K562 (cell line): ENCODE measurements around the gene CORIN. TPM values are rescaled to one million over a fixed set of nuclear protein-coding genes. Genes with fewer than 3 reads are reported as not detected.

ENCODE experiments used
- ATAC-seq: fragments of 200-7000 bp; cut with Tn5 transposase; 3 replicates; pipeline ENCODE4 v1.9.1; 2020; ENCODE audit warnings: moderate library complexity
- BruUV-seq: library from RNA; stranded (reverse); fragments of 400-500 nt; replicated peaks from 2 replicates; lab custom pipeline; 2021; lab: Mats Ljungman, UMichigan
- CTCF ChIA-PET: fragments of 300-600 bp; formaldehyde crosslinking; extraction: SDS; loops from one replicate; lab custom pipeline; 2021; ENCODE audit warnings: low intra/inter-chr PET ratio; lab: Yijun Ruan, JAX
- POLR2A ChIA-PET: fragments of 300-600, 350-650 bp; sonication (Branson Sonifier 250); formaldehyde crosslinking; extraction: SDS; loops from one replicate; lab custom pipeline; 2021; ENCODE audit warnings: antibody characterized with exemption, inconsistent platforms; lab: Yijun Ruan, JAX
- DNase-seq, 4 experiments: peaks; one replicate each; pipeline versions ENCODE4 v3.0.0 to v3.0.0-alpha.2; 2011 to 2018; ENCODE audit warnings: low spot score in 3 of 4, mixed read lengths in 3 of 4; ENCODE audit errors: extremely low read depth in 1 of 4
- FAIRE-seq: peaks from 2 replicates; lab custom pipeline; 2011; peaks lifted over from hg19 to GRCh38; lab: Jason Lieb, UNC
- H2AFZ ChIP-seq: 2 replicates; pipeline ENCODE4 v1.6.0; 2011; ENCODE audit warnings: low read depth, low read length, control low read depth, inconsistent platforms
- H3K27ac ChIP-seq: fragments of 200-600 bp; 3 replicates; pipeline ENCODE4 v1.8.0; 2011; ENCODE audit warnings: low read depth, mild to moderate bottlenecking, control low read depth, inconsistent platforms, low read length, moderate library complexity, mixed read lengths; ENCODE audit errors: extremely low read depth
- H3K27me3 ChIP-seq, 2 experiments: fragments of 300-600 bp in 1 of 2; 2 replicates in 1 of 2; 3 replicates in 1 of 2; pipeline versions ENCODE4 v1.6.0 to v1.8.0; 2011; ENCODE audit warnings: inconsistent platforms in 2 of 2, low read length in 2 of 2, mild to moderate bottlenecking in 1 of 2, mixed read lengths in 1 of 2, moderate library complexity in 1 of 2; ENCODE audit not compliant: control insufficient read depth in 2 of 2, insufficient read depth in 2 of 2
- H3K36me3 ChIP-seq: fragments of 300-600 bp; 3 replicates; pipeline ENCODE4 v1.8.0; 2011; ENCODE audit warnings: mild to moderate bottlenecking, low read length, inconsistent platforms; ENCODE audit not compliant: control insufficient read depth, insufficient read depth
- H3K4me1 ChIP-seq, 2 experiments: fragments of 200-600 bp in 1 of 2; replicated peaks in 1 of 2; 2 replicates in 1 of 2; 3 replicates in 1 of 2; pipeline versions ENCODE4 v1.5.1 to v1.8.0; 2011; ENCODE audit warnings: inconsistent platforms in 2 of 2, low read length in 2 of 2, mild to moderate bottlenecking in 1 of 2, mixed read lengths in 1 of 2, moderate library complexity in 1 of 2; ENCODE audit not compliant: control insufficient read depth in 2 of 2, insufficient read depth in 2 of 2
- H3K4me2 ChIP-seq: 2 replicates; pipeline ENCODE4 v1.6.1; 2011; ENCODE audit warnings: low read length, control low read depth, inconsistent platforms, mixed read lengths; ENCODE audit not compliant: insufficient read depth
- H3K4me3 ChIP-seq: fragments of 200-600 bp; sonication (generic), shearing (Covaris generic); 2 replicates; pipeline ENCODE4 v1.5.1; 2016; ENCODE audit warnings: control low read depth, inconsistent platforms
- H3K79me2 ChIP-seq: fragments of 200-600 bp; 3 replicates; pipeline ENCODE4 v1.8.0; 2011; ENCODE audit warnings: low read length, inconsistent platforms; ENCODE audit not compliant: control insufficient read depth, insufficient read depth
- H3K9ac ChIP-seq, 2 experiments: 2 replicates each; pipeline versions ENCODE4 v1.6.0 to v1.6.1; 2011; ENCODE audit warnings: low read depth in 2 of 2, low read length in 2 of 2, control low read depth in 1 of 2, inconsistent platforms in 1 of 2, mild to moderate bottlenecking in 1 of 2, mixed read lengths in 1 of 2; ENCODE audit not compliant: insufficient read depth in 1 of 2
- H3K9me1 ChIP-seq: one replicate; pipeline ENCODE4 v1.6.0; 2011; ENCODE audit warnings: inconsistent platforms, mild to moderate bottlenecking, low read length, moderate library complexity; ENCODE audit not compliant: control insufficient read depth, insufficient read depth
- H3K9me3 ChIP-seq: replicated peaks from 2 replicates; pipeline ENCODE4 v1.5.1; 2011; ENCODE audit warnings: low read depth, low read length, inconsistent platforms; ENCODE audit not compliant: control insufficient read depth, insufficient read depth
- H4K20me1 ChIP-seq: replicated peaks from 2 replicates; pipeline ENCODE4 v1.6.1; 2011; ENCODE audit warnings: low read length, inconsistent platforms, mixed read lengths; ENCODE audit not compliant: control insufficient read depth, insufficient read depth
- ATF1 ChIP-seq, 2 experiments: fragments of 450-650 bp in 1 of 2; IDR thresholded peaks; 2 replicates each; pipeline ENCODE4 v1.6.1; 2016; ENCODE audit warnings: missing compliant biosample characterization in 1 of 2, missing genetic modification characterization in 1 of 2
- HNRNPK ChIP-seq: fragments of 200-400 bp; formaldehyde crosslinking; IDR thresholded peaks from one replicate; pipeline ENCODE4 v1.6.1; 2018; ENCODE audit warnings: mild to moderate bottlenecking, low read depth, low read length; ENCODE audit not compliant: poor library complexity, severe bottlenecking
- JUND ChIP-seq, 2 experiments: IDR thresholded peaks; 2 replicates in 1 of 2; 3 replicates in 1 of 2; pipeline ENCODE4 v1.6.1; 2011; ENCODE audit warnings: borderline replicate concordance in 2 of 2, low read depth in 2 of 2, low read length in 2 of 2, improper control_type of control experiment in 1 of 2, missing biosample characterization in 1 of 2, missing genetic modification characterization in 1 of 2, missing genetic modification reagents in 1 of 2
- KLF16 ChIP-seq: IDR thresholded peaks from 2 replicates; pipeline ENCODE4 v1.6.1; 2016; ENCODE audit warnings: antibody characterized with exemption
- LCOR ChIP-seq: sonication (generic); formaldehyde crosslinking; IDR thresholded peaks from 2 replicates; pipeline ENCODE4 v1.8.0; 2022; ENCODE audit warnings: mild to moderate bottlenecking, missing genetic modification reagents
- NCOA4 ChIP-seq: fragments of 450-650 bp; IDR thresholded peaks from 2 replicates; pipeline ENCODE4 v1.6.1; 2018; ENCODE audit warnings: mild to moderate bottlenecking; ENCODE audit not compliant: partially characterized antibody
- ZC3H11A ChIP-seq: IDR thresholded peaks from 2 replicates; pipeline ENCODE4 v1.6.1; 2012; ENCODE audit warnings: low read depth, low read length, improper control_type of control experiment
- ZNF253 ChIP-seq: fragments of 250-450 bp; sonication (Bioruptor Pico); conservative IDR thresholded peaks from 2 replicates; pipeline ENCODE4 v1.6.1; 2021; ENCODE audit warnings: mild to moderate bottlenecking
- ZNF408 ChIP-seq: fragments of 250-450 bp; sonication (Bioruptor Pico); IDR thresholded peaks from 2 replicates; pipeline ENCODE4 v1.4.0; 2020; ENCODE audit warnings: low read depth, mild to moderate bottlenecking, moderate library complexity
- WGBS: fragments of 100-300 bp; shearing (Covaris generic); methylation state at CpG from one replicate; pipeline ENCODE4 v1.1.6; 2016; ENCODE audit warnings: low coverage, mixed read lengths; ENCODE audit not compliant: insufficient coverage; ENCODE audit errors: missing lambda C conversion rate; 5-methylcytosine and 5-hydroxymethylcytosine counted together
- in situ Hi-C: fragments of 300-500 bp; cut with MboI; formaldehyde crosslinking; loops from 4 replicates; pipeline ENCODE4 v1.15.0; 2018; ENCODE audit warnings: inconsistent platforms, mixed read lengths
- intact Hi-C: fragments of 100-400 bp; cut with micrococcal nuclease; formaldehyde crosslinking; loops from 2 replicates; pipeline ENCODE4 v1.14.2; 2022
- polyA plus RNA-seq, 8 experiments: library from polyadenylated mRNA; depleted of rRNA in 4 of 8; stranded (reverse) in 5 of 8; unstranded in 3 of 8; fragments of >200 nt; fragmentation: Nextera tagmentation in 2 of 8; fragmentation: Illumina TruSeq in 1 of 8; extraction: Ambion mirVana in 2 of 8; extraction: Trizol in 1 of 8; gene quantifications; 2 replicates each; pipeline versions ENCODE4 v1.2.1 to v1.2.3, GENCODE V29; 2011 to 2014; ENCODE audit warnings: inconsistent platforms in 1 of 8, missing spikeins in 1 of 8
- total RNA-seq, 7 experiments: library from RNA; depleted of rRNA in 6 of 7; stranded (reverse); fragments of >200 nt in 6 of 7; fragmentation: Illumina TruSeq in 2 of 7; extraction: Trizol in 2 of 7; gene quantifications; 2 replicates each; pipeline versions ENCODE4 v1.2.1 to v1.2.3, GENCODE V29; 2011 to 2021; ENCODE audit warnings: low replicate concordance in 1 of 7
- TF ChIP-seq, protein P1 (sequence below): fragments of 250-450 bp; sonication (Bioruptor Pico); IDR thresholded peaks from 2 replicates; pipeline ENCODE4 v1.4.0; 2020

CORIN gene
- total and polyA plus RNA-seq, 9 of the 15 experiments (the other 6 are each of a cell fraction or from before 2014, with no cell fraction given) = 0.04 to 0.31 (median 0.08) TPM; not detected in 4

DNA sequence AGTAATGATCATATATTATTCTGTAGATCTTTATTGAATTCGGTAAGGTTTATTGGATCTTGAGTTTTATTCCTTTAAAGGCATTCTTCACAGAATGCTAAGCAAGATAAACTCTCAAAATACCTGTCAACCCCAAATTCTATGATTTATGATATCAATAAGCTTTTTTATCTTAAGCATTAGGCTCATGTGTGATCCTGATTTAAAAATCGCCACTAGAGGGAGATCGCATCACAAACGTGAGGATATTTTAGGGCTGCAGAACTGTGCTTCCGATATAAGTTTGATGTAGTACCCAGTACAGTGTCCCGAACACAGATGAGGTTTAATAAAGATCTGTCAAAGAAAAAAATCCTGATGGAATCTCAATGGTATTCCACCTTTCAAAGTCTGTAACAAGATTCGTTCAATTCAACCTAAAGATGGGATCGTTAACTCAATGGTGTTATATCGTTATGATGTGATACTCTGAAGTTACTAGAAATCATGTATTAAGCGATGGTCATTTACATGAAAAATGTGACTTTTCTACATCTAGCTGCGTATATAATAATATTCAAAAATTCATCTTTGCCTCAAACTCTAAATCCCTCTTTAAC is 169.0 kb downstream of the CORIN start:
- H3K4me3 ChIP-seq = no peak overlapping the region
- intact Hi-C loops (loop anchor here (1.0 kb wide), 1 partner anchor 264 kb away; no protein-coding TSS in a partner anchor), in situ Hi-C loops (no loop called here)
- no peak overlapping the region for H3K27ac ChIP-seq
- H3K36me3 ChIP-seq = no peaks in the 10 kb centered on the region
- BruUV-seq = no TSS peak
- DNase-seq = peak; percentile 15 to 57 (median 48)
- no peak overlapping the region for H3K4me2 ChIP-seq
- ATAC-seq = peak; percentile 87
- ChIA-PET CTCF (interaction anchor here (0.6 to 1.2 kb wide), 2 partner anchors 265 to 1320 kb away, joined by 3 to 5 read pairs; no protein-coding TSS in a partner anchor), POLR2A (interaction anchor here (0.5 to 0.6 kb wide), 2 partner anchors 265 to 869 kb away, joined by 3 read pairs; no protein-coding TSS in a partner anchor)
- H2AFZ ChIP-seq = no peak overlapping the region
- no peaks in the 10 kb centered on the region for H3K9me1 ChIP-seq
- no peak overlapping the region for H3K9ac ChIP-seq
- peak; percentile 85 for FAIRE-seq
- H3K27me3 ChIP-seq = peaks cover 0 to 4% of the 10 kb centered on the region in 2 experiments; a peak in 1 of 5 replicates
- H3K4me1 ChIP-seq = no peaks in the 10 kb centered on the region
- H4K20me1 ChIP-seq = no peaks in the 10 kb centered on the region
- 5% methylated on average over 11 of the region's 11 CpGs for WGBS
- H3K9me3 ChIP-seq = no peaks in the 10 kb centered on the region
- no peaks in the 10 kb centered on the region for H3K79me2 ChIP-seq
- no peak for TF ChIP-seq ATF1 (CRISPR knock-in tag; IDR thresholded peaks at IDR 0.05)
- TF ChIP-seq ATF1 (tag; IDR thresholded peaks at IDR 0.05) = no peak
- TF ChIP-seq JUND (IDR thresholded peaks at IDR 0.05; ENCODE audit: borderline replicate concordance, low read depth, low read length) = no peak
- no peak for TF ChIP-seq JUND (tag; IDR thresholded peaks at IDR 0.05; ENCODE audit: borderline replicate concordance, low read depth, low read length)
- no peak for TF ChIP-seq LCOR (CRISPR knock-in tag)
- TF ChIP-seq ZNF408 (CRISPR knock-in tag) = no peak
- TF ChIP-seq NCOA4 = no peak
- TF ChIP-seq KLF16 = 0 out of 2 replicates have a peak, but pooled peaks have one; percentile 38
- no peak for TF ChIP-seq HNRNPK
- TF ChIP-seq ZC3H11A = no peak
- TF ChIP-seq, protein P1, sequence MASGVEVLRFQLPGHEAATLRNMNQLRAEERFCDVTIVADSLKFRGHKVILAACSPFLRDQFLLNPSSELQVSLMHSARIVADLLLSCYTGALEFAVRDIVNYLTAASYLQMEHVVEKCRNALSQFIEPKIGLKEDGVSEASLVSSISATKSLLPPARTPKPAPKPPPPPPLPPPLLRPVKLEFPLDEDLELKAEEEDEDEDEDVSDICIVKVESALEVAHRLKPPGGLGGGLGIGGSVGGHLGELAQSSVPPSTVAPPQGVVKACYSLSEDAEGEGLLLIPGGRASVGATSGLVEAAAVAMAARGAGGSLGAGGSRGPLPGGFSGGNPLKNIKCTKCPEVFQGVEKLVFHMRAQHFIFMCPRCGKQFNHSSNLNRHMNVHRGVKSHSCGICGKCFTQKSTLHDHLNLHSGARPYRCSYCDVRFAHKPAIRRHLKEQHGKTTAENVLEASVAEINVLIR (CRISPR knock-in tag) = no peak
- TF ChIP-seq ZNF253 = no peak
